Measurements from ENCODE around the gene EWSR1. TPM values are rescaled to one million over a fixed set of nuclear protein-coding genes. Genes with fewer than 3 reads are reported as not detected.

The EWSR1 gene
- total RNA-seq, 1 donor from 2014 or later, result 186 TPM

- DNase-seq, result no peak
These were observed 1.1 kb downstream of the EWSR1 start for GRCh38 chr22:29269230-29269604.

DNA sequence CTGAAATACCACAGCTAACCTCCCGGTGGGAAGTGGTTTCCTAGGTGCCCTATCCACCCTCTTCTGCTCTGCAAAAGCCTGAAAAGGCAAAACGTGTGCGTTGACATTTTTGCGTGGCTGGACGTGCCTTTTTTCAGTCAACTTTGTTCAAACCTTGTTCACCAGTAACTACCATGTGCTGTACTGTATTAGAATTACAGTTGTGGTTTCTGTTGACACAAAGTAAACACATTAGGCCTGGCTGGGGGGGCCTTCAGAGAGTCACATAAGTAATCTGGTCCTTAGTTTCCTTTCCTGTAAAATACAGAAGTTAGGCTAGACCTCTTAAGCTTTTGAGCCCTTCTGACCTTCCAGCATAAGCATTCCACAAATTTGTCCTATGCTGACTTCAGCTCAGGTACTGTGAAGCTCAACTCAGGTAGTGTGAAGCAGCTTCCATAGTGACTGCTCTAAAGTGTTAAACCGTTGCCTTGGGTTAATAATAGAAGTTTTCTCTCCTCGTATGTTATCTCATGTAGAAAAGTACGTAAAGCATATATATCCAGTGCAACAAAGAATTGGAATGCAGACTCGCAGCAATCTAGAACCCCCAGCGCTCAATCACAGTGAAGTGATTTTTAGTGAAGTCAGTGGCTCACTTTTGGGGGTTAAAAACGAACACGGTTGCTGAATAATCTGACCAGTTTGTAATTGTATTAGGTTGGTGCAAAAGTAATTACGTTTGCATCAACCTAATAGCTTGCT lies 1.8 kb downstream of the EWSR1 start:
- no peak for DNase-seq

GRCh38 chr22:29270475-29271271 lies 2.6 kb downstream of the EWSR1 start:
- no peak for DNase-seq

DNA sequence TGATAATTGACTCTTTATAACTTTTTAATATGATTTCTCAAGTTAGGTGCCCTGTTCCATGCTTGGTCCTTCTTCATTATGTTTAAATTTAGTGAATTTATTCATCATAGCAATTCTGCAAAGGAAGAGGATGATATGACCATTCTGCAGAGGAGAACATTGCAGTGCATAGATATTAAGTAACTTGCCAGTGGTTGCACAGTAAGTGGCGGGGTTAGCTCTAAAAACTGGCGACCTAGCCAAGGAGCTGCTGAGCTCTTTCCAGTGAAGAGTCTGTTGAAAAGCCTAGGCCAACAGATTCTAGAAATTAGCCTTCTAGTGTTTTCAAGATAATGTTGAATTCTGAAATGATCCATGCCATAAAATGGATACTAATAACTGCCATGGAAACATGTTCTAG lies 4.6 kb downstream of the EWSR1 start:
- DNase-seq, result no peak

DNA sequence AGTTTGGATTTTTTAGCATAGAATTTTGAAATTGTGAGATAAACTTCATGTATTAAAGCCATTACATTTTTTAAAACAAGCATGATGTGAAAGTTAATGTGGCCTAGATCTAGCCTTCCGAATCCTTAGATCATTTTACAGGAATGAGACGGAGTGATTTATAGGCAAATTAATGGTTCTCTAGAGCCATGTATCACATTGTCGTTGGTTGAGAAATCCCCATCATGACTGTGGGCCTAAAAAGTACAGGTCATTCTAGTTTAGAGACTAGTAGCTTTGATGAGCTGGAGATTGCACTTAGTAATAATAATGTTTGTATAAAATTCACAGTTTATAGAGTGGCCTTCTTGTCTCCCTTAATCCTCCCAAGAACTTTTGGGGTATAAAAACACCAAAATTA lies 7.1 kb downstream of the EWSR1 start:
- no peak for DNase-seq

DNA sequence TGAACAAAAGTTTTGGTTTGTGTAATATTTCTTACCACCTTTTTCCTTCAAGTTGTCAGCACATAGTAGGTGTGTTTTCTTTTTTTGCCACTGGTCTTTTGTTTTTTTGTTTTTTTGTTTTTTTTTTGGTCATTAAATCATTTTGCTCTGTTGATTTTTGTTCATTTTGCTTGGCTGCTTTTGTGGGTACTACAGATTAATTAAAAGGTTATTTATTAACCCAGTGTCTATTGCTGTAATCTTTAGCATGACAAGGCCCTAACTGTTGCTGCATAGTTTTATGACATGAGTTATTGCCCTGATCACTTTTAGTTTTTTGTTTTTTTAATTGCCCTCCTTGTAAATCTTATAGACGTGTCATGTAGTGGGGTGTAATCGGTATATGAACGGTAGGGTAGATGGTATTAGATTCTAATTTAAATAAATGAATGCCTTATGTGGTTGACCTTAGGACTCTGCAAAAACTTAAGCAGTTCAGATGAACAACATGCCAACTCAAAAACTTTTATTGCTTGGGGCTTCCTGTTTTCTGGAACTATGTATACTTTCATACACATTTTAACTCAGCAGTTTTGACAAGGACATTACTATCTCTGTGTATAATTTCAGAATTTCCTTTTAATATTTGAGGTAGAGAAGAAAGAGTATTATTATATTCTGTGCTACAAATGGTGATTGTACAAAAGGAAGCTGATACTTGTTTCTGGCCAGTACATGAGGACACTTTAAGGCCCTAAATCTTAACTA lies 7.9 kb downstream of the EWSR1 start:
- DNase-seq, result no peak

GRCh38 chr22:29277927-29278326 lies 9.9 kb downstream of the EWSR1 start:
- DNase-seq, result no peak

- no peak for DNase-seq
These were observed 16.1 kb downstream of the EWSR1 start for GRCh38 chr22:29284196-29284595.

DNA sequence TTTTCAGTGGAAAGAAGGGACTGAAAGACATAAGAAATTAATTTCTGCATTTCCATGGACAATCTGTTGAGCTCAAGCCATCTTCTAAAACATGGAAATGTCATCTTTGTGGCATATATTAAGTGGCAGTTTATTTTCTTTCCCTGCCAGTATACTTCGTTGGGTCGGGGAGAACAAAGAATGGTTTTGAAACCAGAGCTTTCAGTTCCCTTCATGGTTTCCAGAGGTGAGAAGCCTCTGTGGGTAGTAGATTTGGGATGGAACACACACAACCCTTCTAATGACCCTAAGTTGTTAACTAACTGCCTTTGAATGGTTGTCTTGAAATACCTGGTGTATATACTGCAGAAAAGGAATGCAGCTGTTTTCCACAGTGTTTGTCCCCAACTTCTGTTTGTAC lies 20.8 kb downstream of the EWSR1 start:
- DNase-seq, result no peak

DNA sequence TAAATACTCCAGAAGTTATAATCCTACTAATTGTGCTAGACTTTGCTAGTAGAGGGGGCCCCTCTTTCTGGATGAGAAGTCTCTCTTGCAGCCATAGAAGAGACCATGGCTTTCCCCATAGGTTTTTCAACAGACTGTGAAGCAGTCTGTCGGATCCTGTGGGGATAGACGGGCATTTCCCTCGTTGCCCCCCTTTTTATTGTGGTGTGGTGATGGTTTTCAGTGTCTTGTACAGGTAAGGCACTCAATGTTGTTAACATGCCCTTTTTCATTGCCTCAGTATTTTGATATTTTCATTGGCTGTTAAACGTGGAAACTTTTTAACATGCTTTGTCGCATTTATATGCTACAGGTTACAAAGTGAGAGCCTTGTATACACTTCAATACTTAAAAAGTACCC lies 22.0 kb downstream of the EWSR1 start:
- DNase-seq, result no peak

GRCh38 chr22:29291215-29291614 lies 23.1 kb downstream of the EWSR1 start:
- no peak for DNase-seq

GRCh38 chr22:29292379-29292778 lies 24.3 kb downstream of the EWSR1 start:
- no peak for DNase-seq

GRCh38 chr22:29298641-29299040 lies 30.6 kb downstream of the EWSR1 start:
- no peak for DNase-seq

DNA sequence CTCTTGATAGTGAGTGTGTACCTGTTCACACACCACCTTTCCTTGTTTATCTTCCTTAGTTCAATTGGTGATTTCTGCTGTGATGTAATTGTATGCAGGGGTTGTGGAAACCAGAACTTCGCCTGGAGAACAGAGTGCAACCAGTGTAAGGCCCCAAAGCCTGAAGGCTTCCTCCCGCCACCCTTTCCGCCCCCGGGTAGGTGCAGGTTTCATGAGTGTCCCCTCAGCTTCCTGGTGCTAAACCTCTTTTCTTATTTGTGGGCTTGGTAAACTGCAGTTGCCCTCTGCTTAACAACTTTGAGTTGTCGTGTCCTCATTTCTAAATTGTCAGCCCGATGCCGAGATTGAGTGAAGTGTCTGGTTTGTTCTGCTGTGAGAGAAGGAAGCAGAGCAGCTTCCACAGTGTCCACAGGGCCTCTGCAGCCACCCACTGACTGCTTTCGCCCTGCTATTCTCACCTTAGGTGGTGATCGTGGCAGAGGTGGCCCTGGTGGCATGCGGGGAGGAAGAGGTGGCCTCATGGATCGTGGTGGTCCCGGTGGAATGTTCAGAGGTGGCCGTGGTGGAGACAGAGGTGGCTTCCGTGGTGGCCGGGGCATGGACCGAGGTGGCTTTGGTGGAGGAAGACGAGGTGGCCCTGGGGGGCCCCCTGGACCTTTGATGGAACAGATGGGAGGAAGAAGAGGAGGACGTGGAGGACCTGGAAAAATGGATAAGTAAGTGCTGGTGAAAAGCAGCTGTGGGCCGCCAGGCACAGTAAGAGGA lies 31.2 kb downstream of the EWSR1 start:
- no peak for DNase-seq

- no peak for DNase-seq
These were observed 32.4 kb downstream of the EWSR1 start for GRCh38 chr22:29300467-29300806.

DNA sequence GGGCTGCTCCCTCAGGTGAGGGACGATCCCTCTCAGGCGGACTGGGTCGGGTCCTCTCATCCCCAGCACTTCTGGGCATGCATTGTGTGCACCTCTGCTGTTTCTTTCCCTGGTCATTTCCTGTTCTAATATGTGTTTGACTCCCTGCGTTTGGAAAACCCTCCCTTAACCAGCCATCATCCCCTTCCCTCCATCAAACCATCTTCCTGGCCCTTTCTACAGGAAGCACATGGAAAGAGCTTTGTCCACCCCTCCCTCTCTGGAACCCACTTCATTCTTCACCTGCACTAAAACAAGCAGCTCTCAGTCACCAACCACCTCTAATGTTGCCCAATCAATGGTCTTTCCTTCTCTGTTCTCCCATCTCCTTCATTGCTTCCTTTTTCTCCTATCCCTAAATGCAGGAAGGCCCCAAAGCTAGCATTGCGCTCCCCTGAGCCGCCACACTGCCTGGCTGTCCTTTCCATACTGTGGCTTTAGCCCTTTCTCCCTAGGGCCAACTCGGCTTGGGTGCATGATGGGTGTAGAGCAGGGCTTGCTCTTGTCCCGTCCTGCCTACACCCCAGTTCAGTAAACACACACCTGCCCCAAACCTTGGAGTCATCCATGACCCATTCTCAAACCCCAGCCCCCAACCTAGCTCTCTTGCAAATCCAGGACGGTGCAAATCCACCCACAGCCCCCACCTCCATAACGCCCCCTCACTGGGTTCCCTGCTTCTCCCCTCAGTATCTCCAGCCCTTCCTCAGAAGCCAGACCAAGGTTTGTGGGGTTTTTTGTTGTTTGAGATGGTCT lies 32.9 kb downstream of the EWSR1 start:
- no peak for DNase-seq

DNA sequence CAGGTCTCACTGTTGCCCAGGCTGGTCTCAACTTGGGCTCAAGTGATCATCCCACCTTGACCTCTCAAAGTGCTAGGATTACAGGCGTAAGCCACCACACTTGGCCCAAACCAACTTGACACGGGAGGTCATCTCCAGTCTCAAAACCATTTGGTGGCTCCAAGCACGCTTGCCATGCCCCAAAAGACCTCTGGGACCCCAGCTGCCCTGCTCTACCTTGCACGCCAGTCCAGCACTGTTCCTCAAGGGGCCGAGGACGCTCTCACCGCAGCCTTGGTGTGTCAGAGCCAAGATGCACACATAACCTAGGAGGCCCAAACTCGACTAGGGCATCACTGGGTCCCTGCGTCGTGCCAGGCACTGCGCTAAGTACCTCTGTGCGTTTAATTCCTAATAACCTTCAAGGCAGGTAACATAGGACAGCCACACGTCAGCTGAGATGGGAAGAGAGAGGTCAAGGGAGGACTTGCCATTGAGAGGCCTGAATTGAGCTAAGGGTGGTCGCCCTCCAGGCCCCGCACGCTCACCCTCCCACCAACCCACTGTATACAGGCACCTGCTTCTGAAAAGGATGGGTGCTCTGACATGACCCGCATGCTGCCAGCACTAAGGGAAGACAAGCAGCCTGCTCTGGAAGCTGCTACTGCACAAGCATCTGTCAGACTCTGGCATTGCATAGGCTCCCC lies 33.8 kb downstream of the EWSR1 start:
- no peak for DNase-seq

GRCh38 chr22:29302402-29302680 lies 34.3 kb downstream of the EWSR1 start:
- DNase-seq, result no peak

- no peak for DNase-seq
These were observed 34.8 kb downstream of the EWSR1 start for GRCh38 chr22:29302681-29303465.

- DNase-seq, result no peak
These were observed 37.7 kb downstream of the EWSR1 start for GRCh38 chr22:29305836-29306174.
